ENCODE measurements around the gene IGFN1. TPM values are rescaled to one million over a fixed set of nuclear protein-coding genes. Genes with fewer than 3 reads are reported as not detected.

Gene IGFN1
- total and polyA plus RNA-seq, 2 of the 4 experiments (the other 2 are of a cell fraction), result 0.05 TPM; not detected in 1

DNA sequence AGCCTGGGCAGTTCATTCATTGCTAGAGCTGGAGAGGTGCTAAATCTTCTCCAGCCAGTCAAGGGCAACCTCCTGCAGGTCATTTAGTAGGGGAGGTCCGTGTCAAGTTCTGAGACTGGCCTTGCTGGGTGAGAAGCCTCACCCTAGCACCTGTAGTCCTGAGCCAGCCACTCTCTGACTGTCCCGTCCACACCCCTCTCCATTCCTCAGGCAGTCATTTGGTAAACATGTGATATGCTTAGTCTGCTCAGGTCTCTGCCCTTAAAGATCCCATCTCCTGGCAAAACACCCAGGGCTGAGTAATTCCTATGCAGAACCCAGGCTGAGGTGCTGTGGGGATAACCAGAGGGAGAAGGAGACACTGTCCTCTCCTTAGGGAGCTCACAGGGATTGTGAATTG, 13.7 kb upstream of the IGFN1 start:
- Histone ChIP-seq H3K27ac (ENCODE audit: insufficient read depth, low read length) (no peak overlapping the region), H3K18ac (ENCODE audit: low read depth, low read length) (no peak overlapping the region), H3K4me3 (ENCODE audit: insufficient read depth, low read depth, low read length) (no peak overlapping the region), H2BK120ac (ENCODE audit: low read depth, low read length) (no peak overlapping the region), H2AFZ (replicated peaks; ENCODE audit: low read length, poor library complexity) (no peak overlapping the region), H4K8ac (ENCODE audit: low read depth in 2 of 2, low read length in 2 of 2) (no peak overlapping the region), H3K4ac (ENCODE audit: low read depth, low read length) (no peak overlapping the region), H2BK20ac (ENCODE audit: low read depth, low read length) (no peak overlapping the region), H3K56ac (ENCODE audit: extremely low read depth, insufficient read depth, low read length) (no peak overlapping the region), H3K23ac (ENCODE audit: low read depth, low read length) (no peak overlapping the region), H4K20me1 (ENCODE audit: insufficient read depth, low read length) (no peaks in the 10 kb centered on the region), H3K14ac (replicated peaks; ENCODE audit: low read depth, low read length) (no peak overlapping the region), H3K79me1 (ENCODE audit: low read depth in 1 of 2, low read length in 2 of 2) (no peaks in the 10 kb centered on the region), H2AK9ac (replicated peaks; ENCODE audit: low read depth, low read length, poor library complexity) (peak overlapping the region; percentile 1), H4K91ac (ENCODE audit: insufficient read depth, low read depth, low read length) (no peak overlapping the region), H2BK15ac (ENCODE audit: low read depth, low read length) (no peak overlapping the region), H3K9me3 (ENCODE audit: control insufficient read depth, insufficient read depth, low read length) (peaks cover 7% of the 10 kb centered on the region), H3K27me3 (ENCODE audit: control insufficient read depth, insufficient read depth, low read length) (peaks cover 19% of the 10 kb centered on the region), H3K36me3 (ENCODE audit: control insufficient read depth, insufficient read depth, low read length) (no peaks in the 10 kb centered on the region), H3K4me1 (ENCODE audit: control insufficient read depth, insufficient read depth, low read length) (no peaks in the 10 kb centered on the region), H4K5ac (ENCODE audit: low read depth, low read length) (no peak overlapping the region), H3K9me1 (ENCODE audit: insufficient read depth, low read length) (no peaks in the 10 kb centered on the region), H2BK5ac (ENCODE audit: low read depth, low read length, poor library complexity, severe bottlenecking) (no peak overlapping the region), H2AK5ac (ENCODE audit: low read depth, low read length) (no peak overlapping the region), H3K4me2 (ENCODE audit: low read depth, low read length) (no peak overlapping the region), H3K9ac (ENCODE audit: low read depth, low read length) (no peak overlapping the region)
- POLR2A ChIA-PET (ENCODE audit: unreplicated experiment), result no interaction called here
- BruUV-seq (replicated peaks), result no TSS peak
- DNase-seq (peak; percentile 56), ATAC-seq (ENCODE audit: low read depth) (peak; percentile 35)
- TF ChIP-seq, protein P1, sequence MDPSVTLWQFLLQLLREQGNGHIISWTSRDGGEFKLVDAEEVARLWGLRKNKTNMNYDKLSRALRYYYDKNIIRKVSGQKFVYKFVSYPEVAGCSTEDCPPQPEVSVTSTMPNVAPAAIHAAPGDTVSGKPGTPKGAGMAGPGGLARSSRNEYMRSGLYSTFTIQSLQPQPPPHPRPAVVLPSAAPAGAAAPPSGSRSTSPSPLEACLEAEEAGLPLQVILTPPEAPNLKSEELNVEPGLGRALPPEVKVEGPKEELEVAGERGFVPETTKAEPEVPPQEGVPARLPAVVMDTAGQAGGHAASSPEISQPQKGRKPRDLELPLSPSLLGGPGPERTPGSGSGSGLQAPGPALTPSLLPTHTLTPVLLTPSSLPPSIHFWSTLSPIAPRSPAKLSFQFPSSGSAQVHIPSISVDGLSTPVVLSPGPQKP (IDR thresholded peaks at IDR 0.05; ENCODE audit: borderline replicate concordance, low read depth, low read length), result no peak
- TF ChIP-seq RCOR1 (IDR thresholded peaks at IDR 0.05; ENCODE audit: insufficient replicate concordance, low read length) (no peak), MXI1 (IDR thresholded peaks at IDR 0.05; ENCODE audit: borderline replicate concordance, low read depth, low read length) (no peak), MAFK (IDR thresholded peaks at IDR 0.05; ENCODE audit: low read depth, low read length) (no peak), RFX5 (IDR thresholded peaks at IDR 0.05; ENCODE audit: low read depth, low read length) (no peak), MAZ (IDR thresholded peaks at IDR 0.05; ENCODE audit: borderline replicate concordance, low read depth, low read length) (no peak), CHD1 (IDR thresholded peaks at IDR 0.05; ENCODE audit: low read depth, low read length) (no peak), CEBPB (IDR thresholded peaks at IDR 0.05; ENCODE audit: low read depth, low read length) (no peak), BHLHE40 (IDR thresholded peaks at IDR 0.05; ENCODE audit: low read depth, low read length) (no peak), SMC3 (IDR thresholded peaks at IDR 0.05; ENCODE audit: low read depth, low read length) (no peak), RAD21 (IDR thresholded peaks at IDR 0.05; ENCODE audit: low read length) (no peak), POLR2A (IDR thresholded peaks at IDR 0.05; ENCODE audit: low read depth, low read length) (no peak), FOS (IDR thresholded peaks at IDR 0.05; ENCODE audit: low read depth, low read length) (no peak), NFE2L2 (IDR thresholded peaks at IDR 0.05; ENCODE audit: low read depth, low read length) (no peak)
- TF ChIP-seq, protein P2, sequence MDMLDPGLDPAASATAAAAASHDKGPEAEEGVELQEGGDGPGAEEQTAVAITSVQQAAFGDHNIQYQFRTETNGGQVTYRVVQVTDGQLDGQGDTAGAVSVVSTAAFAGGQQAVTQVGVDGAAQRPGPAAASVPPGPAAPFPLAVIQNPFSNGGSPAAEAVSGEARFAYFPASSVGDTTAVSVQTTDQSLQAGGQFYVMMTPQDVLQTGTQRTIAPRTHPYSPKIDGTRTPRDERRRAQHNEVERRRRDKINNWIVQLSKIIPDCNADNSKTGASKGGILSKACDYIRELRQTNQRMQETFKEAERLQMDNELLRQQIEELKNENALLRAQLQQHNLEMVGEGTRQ (IDR thresholded peaks at IDR 0.05; ENCODE audit: low read depth, low read length), result no peak
- TF ChIP-seq, protein P3, sequence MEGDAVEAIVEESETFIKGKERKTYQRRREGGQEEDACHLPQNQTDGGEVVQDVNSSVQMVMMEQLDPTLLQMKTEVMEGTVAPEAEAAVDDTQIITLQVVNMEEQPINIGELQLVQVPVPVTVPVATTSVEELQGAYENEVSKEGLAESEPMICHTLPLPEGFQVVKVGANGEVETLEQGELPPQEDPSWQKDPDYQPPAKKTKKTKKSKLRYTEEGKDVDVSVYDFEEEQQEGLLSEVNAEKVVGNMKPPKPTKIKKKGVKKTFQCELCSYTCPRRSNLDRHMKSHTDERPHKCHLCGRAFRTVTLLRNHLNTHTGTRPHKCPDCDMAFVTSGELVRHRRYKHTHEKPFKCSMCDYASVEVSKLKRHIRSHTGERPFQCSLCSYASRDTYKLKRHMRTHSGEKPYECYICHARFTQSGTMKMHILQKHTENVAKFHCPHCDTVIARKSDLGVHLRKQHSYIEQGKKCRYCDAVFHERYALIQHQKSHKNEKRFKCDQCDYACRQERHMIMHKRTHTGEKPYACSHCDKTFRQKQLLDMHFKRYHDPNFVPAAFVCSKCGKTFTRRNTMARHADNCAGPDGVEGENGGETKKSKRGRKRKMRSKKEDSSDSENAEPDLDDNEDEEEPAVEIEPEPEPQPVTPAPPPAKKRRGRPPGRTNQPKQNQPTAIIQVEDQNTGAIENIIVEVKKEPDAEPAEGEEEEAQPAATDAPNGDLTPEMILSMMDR (conservative IDR thresholded peaks at IDR 0.05; ENCODE audit: low read depth, low read length), result no peak
- CTCF ChIA-PET, result no interaction called here
- WGBS, 2 experiments (ENCODE audit: extremely low coverage in 2 of 2, insufficient read length in 1 of 2), result no CpG with 5 or more reads among the region's 2 CpGs
- intact Hi-C loops (cut with micrococcal nuclease) (no loop called here), dilution Hi-C loops (cut with HindIII; ENCODE audit: low sequenced_read_pairs, unreplicated experiment) (no loop called here), in situ Hi-C loops (cut with MboI; ENCODE audit: low sequenced_read_pairs) (no loop called here)
